ENCODE measurements around the gene XKR8. TPM values are rescaled to one million over a fixed set of nuclear protein-coding genes. Genes with fewer than 3 reads are reported as not detected.

The XKR8 gene
- total and polyA plus RNA-seq, 2 of the 13 experiments (the other 11 are each of a cell fraction or from before 2014, with no cell fraction given) = 5.4 to 6.3 TPM

DNA sequence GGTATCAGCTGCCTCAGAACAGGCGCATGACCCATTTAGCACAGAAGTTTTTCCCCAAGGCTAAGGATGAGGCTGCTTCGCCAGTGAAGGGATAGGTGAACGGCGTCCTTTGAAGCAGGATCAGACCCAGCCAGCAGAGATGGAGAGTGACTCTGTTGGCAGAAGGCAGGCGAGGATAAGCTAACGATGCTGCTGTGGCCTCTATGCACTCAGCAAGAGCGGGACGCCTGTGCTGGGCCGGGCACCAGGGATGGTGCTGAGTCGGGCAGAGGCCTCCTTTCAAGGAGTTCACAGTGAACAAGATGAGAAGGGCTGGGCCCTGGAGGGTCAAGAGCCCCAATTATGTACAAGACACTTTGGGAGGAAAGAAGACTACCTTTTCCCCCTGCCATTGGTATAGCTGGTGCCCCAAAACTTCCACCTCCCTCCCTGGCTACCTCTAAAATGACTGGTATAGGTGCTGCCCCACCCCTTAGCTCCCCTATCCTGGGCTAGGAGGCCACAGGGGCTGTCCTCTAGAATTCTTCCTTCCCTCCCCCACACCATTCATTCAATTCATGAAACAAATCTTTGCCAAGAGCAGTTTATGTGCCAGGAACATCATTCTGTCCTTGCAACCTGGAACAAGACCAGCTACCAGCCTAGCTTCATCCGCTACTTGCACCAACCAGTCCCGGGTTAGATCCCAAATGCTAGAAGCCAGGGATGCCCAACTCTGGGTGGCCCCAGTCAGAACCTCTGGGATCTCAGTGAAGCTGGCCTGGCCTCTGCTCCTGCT is 7.5 kb downstream of the XKR8 start:
- in situ Hi-C loops (cut with HindIII; ENCODE audit: extremely low pct_ligation_motif_present, low pct_unique_long_range_greater_than_20kb) (no loop called here), intact Hi-C loops (cut with micrococcal nuclease; ENCODE audit: unreplicated experiment) (no loop called here)
- Histone ChIP-seq H3K4me3 (replicated peaks in 1 of 3; ENCODE audit: insufficient read depth in 1 of 3, low read depth in 2 of 3, low read length in 3 of 3) (no peak overlapping the region), H3K4me2 (ENCODE audit: low read depth, low read length) (no peak overlapping the region), H4K20me1 (ENCODE audit: insufficient read depth, low read length) (no peaks in the 10 kb centered on the region), H3K79me2 (ENCODE audit: insufficient read depth, low read length) (no peaks in the 10 kb centered on the region), H3K9me3 (ENCODE audit: low read length) (no peaks in the 10 kb centered on the region), H3K4me1 (ENCODE audit: insufficient read depth, low read length) (no peaks in the 10 kb centered on the region), H3K36me3 (replicated peaks in 1 of 2; ENCODE audit: control insufficient read depth in 1 of 2, insufficient read depth in 2 of 2, low read length in 2 of 2) (peaks cover 5 to 8% of the 10 kb centered on the region in 2 experiments; a peak in 4 of 5 replicates), H3K27ac (ENCODE audit: extremely low read length, insufficient read depth, low read length) (no peak overlapping the region), H2AFZ (ENCODE audit: low read length) (no peak overlapping the region), H3K9ac (ENCODE audit: insufficient read depth, low read depth, low read length) (no peak overlapping the region), H3K27me3 (ENCODE audit: control insufficient read depth in 1 of 2, insufficient read depth in 2 of 2, low read length in 2 of 2) (no peaks in the 10 kb centered on the region)
- ChIA-PET POLR2A (no interaction called here), CTCF (ENCODE audit: low intra/inter-chr PET ratio, low total read pairs) (no interaction called here)
- FAIRE-seq = no peak
- no peak for DNase-seq (ENCODE audit: low spot score)
- WGBS (ENCODE audit: low lambda C conversion rate) = 96% methylated on average over 11 of the region's 12 CpGs
- no TSS peak for BruUV-seq (replicated peaks)
- TF ChIP-seq NFE2L1 (CRISPR knock-in tag; IDR thresholded peaks at IDR 0.05; ENCODE audit: borderline replicate concordance) (no peak), ZNF232 (CRISPR knock-in tag; IDR thresholded peaks at IDR 0.05; ENCODE audit: borderline replicate concordance) (no peak), TBP (CRISPR knock-in tag; IDR thresholded peaks at IDR 0.05) (no peak), POGZ (CRISPR knock-in tag; IDR thresholded peaks at IDR 0.05) (no peak), MYC (CRISPR knock-in tag; IDR thresholded peaks at IDR 0.05; ENCODE audit: borderline replicate concordance) (no peak), ZKSCAN5 (CRISPR knock-in tag; IDR thresholded peaks at IDR 0.05) (no peak), IRX3 (CRISPR knock-in tag; IDR thresholded peaks at IDR 0.05; ENCODE audit: borderline replicate concordance, low read depth) (no peak), FOXM1 (CRISPR knock-in tag; IDR thresholded peaks at IDR 0.05) (no peak), ISL2 (CRISPR knock-in tag; IDR thresholded peaks at IDR 0.05) (no peak)
- TF ChIP-seq, protein P1, sequence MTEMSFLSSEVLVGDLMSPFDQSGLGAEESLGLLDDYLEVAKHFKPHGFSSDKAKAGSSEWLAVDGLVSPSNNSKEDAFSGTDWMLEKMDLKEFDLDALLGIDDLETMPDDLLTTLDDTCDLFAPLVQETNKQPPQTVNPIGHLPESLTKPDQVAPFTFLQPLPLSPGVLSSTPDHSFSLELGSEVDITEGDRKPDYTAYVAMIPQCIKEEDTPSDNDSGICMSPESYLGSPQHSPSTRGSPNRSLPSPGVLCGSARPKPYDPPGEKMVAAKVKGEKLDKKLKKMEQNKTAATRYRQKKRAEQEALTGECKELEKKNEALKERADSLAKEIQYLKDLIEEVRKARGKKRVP (CRISPR knock-in tag; IDR thresholded peaks at IDR 0.05) = no peak
- TF ChIP-seq, protein P2, sequence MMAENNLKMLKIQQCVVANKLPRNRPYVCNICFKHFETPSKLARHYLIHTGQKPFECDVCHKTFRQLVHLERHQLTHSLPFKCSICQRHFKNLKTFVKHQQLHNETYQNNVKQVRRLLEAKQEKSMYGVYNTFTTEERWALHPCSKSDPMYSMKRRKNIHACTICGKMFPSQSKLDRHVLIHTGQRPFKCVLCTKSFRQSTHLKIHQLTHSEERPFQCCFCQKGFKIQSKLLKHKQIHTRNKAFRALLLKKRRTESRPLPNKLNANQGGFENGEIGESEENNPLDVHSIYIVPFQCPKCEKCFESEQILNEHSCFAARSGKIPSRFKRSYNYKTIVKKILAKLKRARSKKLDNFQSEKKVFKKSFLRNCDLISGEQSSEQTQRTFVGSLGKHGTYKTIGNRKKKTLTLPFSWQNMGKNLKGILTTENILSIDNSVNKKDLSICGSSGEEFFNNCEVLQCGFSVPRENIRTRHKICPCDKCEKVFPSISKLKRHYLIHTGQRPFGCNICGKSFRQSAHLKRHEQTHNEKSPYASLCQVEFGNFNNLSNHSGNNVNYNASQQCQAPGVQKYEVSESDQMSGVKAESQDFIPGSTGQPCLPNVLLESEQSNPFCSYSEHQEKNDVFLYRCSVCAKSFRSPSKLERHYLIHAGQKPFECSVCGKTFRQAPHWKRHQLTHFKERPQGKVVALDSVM (CRISPR knock-in tag; IDR thresholded peaks at IDR 0.05) = no peak
- ATAC-seq = no peak; the same call in 2 of the 3 replicates

All from HepG2 (cell line).